ENCODE results near the gene SAMD11.
"Not testable (repeated sequence)": the region's sequence is repeated elsewhere in the genome, so short reads cannot be mapped to it uniquely, and the experiment has no call there.

The SAMD11 gene

GRCh38 chr1:964691-965525 is 41.2 kb downstream of the SAMD11 start:
- no peak for DNase-seq

GRCh38 chr1:965526-966134 is 41.9 kb downstream of the SAMD11 start:
- DNase-seq, result no peak

GRCh38 chr1:966135-966703 is 42.5 kb downstream of the SAMD11 start, which contains the start of gene PLEKHN1:
Gene PLEKHN1 (plus strand): TSS chr1:966482. CDS start chr1:966532, 50 bp downstream.
- DNase-seq, result peak in 1 of 2 donors; percentile 24

- DNase-seq, result peak; percentile 25 to 53
Observed at GRCh38 chr1:966704-967300, 43.1 kb downstream of the SAMD11 start.

- DNase-seq, result no peak
Observed at GRCh38 chr1:967466-968343, 44.0 kb downstream of the SAMD11 start.

- DNase-seq, result no peak
Observed at GRCh38 chr1:969260-969855, 45.6 kb downstream of the SAMD11 start.

- DNase-seq, result no peak
Observed at GRCh38 chr1:970242-970972, 46.7 kb downstream of the SAMD11 start.

- DNase-seq, result no peak
Observed at GRCh38 chr1:970973-971730, 47.4 kb downstream of the SAMD11 start.

- no peak for DNase-seq
Observed at GRCh38 chr1:971751-972506, 48.2 kb downstream of the SAMD11 start.

GRCh38 chr1:972726-973458 is 49.2 kb downstream of the SAMD11 start:
- no peak for DNase-seq

GRCh38 chr1:973459-974292 is 50.0 kb downstream of the SAMD11 start:
- DNase-seq, result no peak

GRCh38 chr1:974293-974640 is 50.5 kb downstream of the SAMD11 start:
- no peak for DNase-seq

GRCh38 chr1:974687-975328 is 51.1 kb downstream of the SAMD11 start:
- no peak for DNase-seq

- DNase-seq, result no peak
Observed at GRCh38 chr1:975365-975764, 51.6 kb downstream of the SAMD11 start.

GRCh38 chr1:975896-976683 is 52.4 kb downstream of the SAMD11 start:
- peak; percentile 51 to 64 for DNase-seq

- not testable (repeated sequence) for DNase-seq
Observed at GRCh38 chr1:976791-977190, 53.1 kb downstream of the SAMD11 start.
